ENCODE measurements around the gene PDIA2.
"Not testable (repeated sequence)": the region's sequence is repeated elsewhere in the genome, so short reads cannot be mapped to it uniquely, and the experiment has no call there.

PDIA2 gene

GRCh38 chr16:301950-302349 is 19.0 kb downstream of the PDIA2 start:
- DNase-seq, result no peak

GRCh38 chr16:303760-304505 is 21.0 kb downstream of the PDIA2 start:
- no peak for DNase-seq

GRCh38 chr16:305916-306626 is 23.1 kb downstream of the PDIA2 start:
- DNase-seq, result no peak

- DNase-seq, result no peak
These were observed 24.0 kb downstream of the PDIA2 start for GRCh38 chr16:306911-307370.

- no peak for DNase-seq
These were observed 24.8 kb downstream of the PDIA2 start for GRCh38 chr16:307691-308312.

- DNase-seq, result no peak
These were observed 26.5 kb downstream of the PDIA2 start for GRCh38 chr16:309476-309875.

GRCh38 chr16:311725-312124 is 28.8 kb downstream of the PDIA2 start:
- DNase-seq, result no peak

- no peak for DNase-seq
These were observed 31.4 kb downstream of the PDIA2 start for GRCh38 chr16:314351-314750.

- no peak for DNase-seq
These were observed 31.9 kb downstream of the PDIA2 start for GRCh38 chr16:314795-315299.

- no peak for DNase-seq
These were observed 33.9 kb downstream of the PDIA2 start for GRCh38 chr16:316741-317464.

GRCh38 chr16:317583-317982 is 34.6 kb downstream of the PDIA2 start:
- DNase-seq, result no peak

GRCh38 chr16:318628-319027 is 35.7 kb downstream of the PDIA2 start:
- DNase-seq, result no peak

GRCh38 chr16:320206-320605 is 37.2 kb downstream of the PDIA2 start:
- no peak for DNase-seq

GRCh38 chr16:321532-321931 is 38.6 kb downstream of the PDIA2 start:
- DNase-seq, result no peak

GRCh38 chr16:322476-323143 is 39.6 kb downstream of the PDIA2 start:
- no peak for DNase-seq

- DNase-seq, result no peak
These were observed 41.2 kb downstream of the PDIA2 start for GRCh38 chr16:324201-324450.

GRCh38 chr16:324451-325334 is 41.7 kb downstream of the PDIA2 start:
- DNase-seq, result no peak

GRCh38 chr16:325375-326145 is 42.6 kb downstream of the PDIA2 start:
- no peak for DNase-seq

- DNase-seq, result no peak
These were observed 47.8 kb downstream of the PDIA2 start for GRCh38 chr16:330741-331140.

- DNase-seq, result not testable (repeated sequence)
These were observed 48.3 kb downstream of the PDIA2 start for GRCh38 chr16:331181-331814.

Data from amniotic stem cell (primary cell).